Mucosa of descending colon (tissue), 3 donors: ENCODE measurements around the gene TMEM255B. TPM values are rescaled to one million over a fixed set of nuclear protein-coding genes. Genes with fewer than 3 reads are reported as not detected.
"Not testable (repeated sequence)": the region's sequence is repeated elsewhere in the genome, so short reads cannot be mapped to it uniquely, and the experiment has no call there.

Experiments
- ATAC-seq: fragments of 200-7000 bp; cut with Tn5 transposase; one replicate; pipeline ENCODE4 v1.9.1; 2020; ENCODE audit warnings: mild to moderate bottlenecking, moderate library complexity
- DNase-seq, 3 donors: peaks; one replicate each; pipeline ENCODE4 v3.0.0-alpha.2; 2020
- H3K36me3 ChIP-seq: fragments of 200-600 bp; one replicate; pipeline ENCODE4 v1.8.0; 2021; ENCODE audit warnings: low read depth, mild to moderate bottlenecking
- H3K4me1 ChIP-seq: fragments of 200-600 bp; one replicate; pipeline ENCODE4 v1.8.0; 2021; ENCODE audit warnings: low read depth, mild to moderate bottlenecking
- H3K4me3 ChIP-seq: fragments of 200-600 bp; one replicate; pipeline ENCODE4 v1.8.0; 2021; ENCODE audit warnings: mild to moderate bottlenecking
- H3K9me3 ChIP-seq: fragments of 200-600 bp; one replicate; pipeline ENCODE4 v1.8.0; 2021; ENCODE audit warnings: mild to moderate bottlenecking
- CTCF ChIP-seq: fragments of 200-600 bp; IDR thresholded peaks from one replicate; pipeline ENCODE4 v1.8.0; 2022; ENCODE audit warnings: antibody characterized with exemption, mild to moderate bottlenecking
- intact Hi-C, 2 donors: fragments of 100-400 bp; cut with DNase I in 1 of 2; cut with micrococcal nuclease in 1 of 2; formaldehyde crosslinking; loops; one replicate each; pipeline versions ENCODE4 v1.11.0 to v1.11.1; 2022; cut with DNase I, micrococcal nuclease
- long read RNA-seq, 2 donors: library from polyadenylated mRNA; unstranded; transcript quantifications; one replicate each; pipeline ENCODE4 v2.0.0, GENCODE V29; 2019 to 2021
- total RNA-seq, 3 donors: library from RNA; stranded (reverse); fragmentation: NEBNext Ultra II Directional in 2 of 3; extraction: Animal tissue kit (Norgen Biotek cat#: 25700) in 2 of 3; gene quantifications; one replicate each; pipeline versions ENCODE4 v1.2.1 to v1.2.4, GENCODE V29; 2021 to 2023
- donor health status: DM: no; HTN: no; CAD: no; lungs with moderate emphysema.
- donor health status: DM: no; HTN: no; CAD: no.
- donor health status: DM: no; HTN: yes; CAD: no.

Gene TMEM255B
- 1 to 10 TPM; 2.9 to 6.6 (median 6.3) TPM for total RNA-seq
- long read RNA-seq, donor 1, full-length matches to known transcripts = 4 of 9 reads
- long read RNA-seq, donor 1, partial matches to known transcripts = 1 of 9 reads
- long read RNA-seq, donor 1, other reads (novel, unspliced or antisense) = 4 of 9 reads
- long read RNA-seq, donor 2, full-length matches to known transcripts = 2 of 4 reads
- long read RNA-seq, donor 2, partial matches to known transcripts = 0 of 4 reads
- long read RNA-seq, donor 2, other reads (novel, unspliced or antisense) = 2 of 4 reads

- intact Hi-C loops = no loop called here
- H3K9me3 ChIP-seq = no peaks in the 10 kb centered on the region
Measured at GRCh38 chr13:113758651-113759524, at the start of gene TMEM255B. Gene TMEM255B, plus strand, starts transcription at chr13:113759226. Its CDS starts 44 bp downstream, at chr13:113759270.

GRCh38 chr13:113722921-113723320, 36.1 kb upstream of the TMEM255B start:
- Histone ChIP-seq H3K36me3 (no peaks in the 10 kb centered on the region), H3K4me3 (no peak overlapping the region), H3K9me3 (no peaks in the 10 kb centered on the region), H3K4me1 (peaks cover 5% of the 10 kb centered on the region)
- no peak for TF ChIP-seq CTCF
- intact Hi-C loops = no loop called here
- DNase-seq (peak in 1 of 3 donors; percentile 23), ATAC-seq (no peak)

More at GRCh38 chr13:113758651-113759524, at the start of gene TMEM255B:
- H3K4me1 ChIP-seq = peaks cover 6% of the 10 kb centered on the region
- ATAC-seq = peak; percentile 99
- H3K4me3 ChIP-seq = peak within 1 kb of the TSS; percentile 26
- DNase-seq = peak; percentile 88 to 92 (median 89)
- no peak for TF ChIP-seq CTCF
- H3K36me3 ChIP-seq = no peaks in the 10 kb centered on the region

- no peak for DNase-seq
- H3K4me3 ChIP-seq = no peak overlapping the region
- H3K36me3 ChIP-seq = no peaks in the 10 kb centered on the region
- H3K4me1 ChIP-seq = peaks cover 5% of the 10 kb centered on the region
- no peaks in the 10 kb centered on the region for H3K9me3 ChIP-seq
- no peak for TF ChIP-seq CTCF
- intact Hi-C loops = no loop called here
- no peak for ATAC-seq
Measured at GRCh38 chr13:113723410-113724015, 35.5 kb upstream of the TMEM255B start.

GRCh38 chr13:113724016-113724758, 34.8 kb upstream of the TMEM255B start:
- Histone ChIP-seq H3K36me3 (no peaks in the 10 kb centered on the region), H3K4me3 (no peak overlapping the region), H3K4me1 (peaks cover 5% of the 10 kb centered on the region), H3K9me3 (no peaks in the 10 kb centered on the region)
- ATAC-seq = no peak
- intact Hi-C loops = no loop called here
- TF ChIP-seq CTCF = no peak
- peak in 1 of 3 donors; percentile 54 for DNase-seq

- DNase-seq = peak; percentile 81 to 89 (median 88)
- H3K4me1 ChIP-seq = peaks cover 5% of the 10 kb centered on the region
- H3K9me3 ChIP-seq = no peaks in the 10 kb centered on the region
- peak; percentile 72 for TF ChIP-seq CTCF
- H3K36me3 ChIP-seq = no peaks in the 10 kb centered on the region
- intact Hi-C loops = no loop called here
- peak; percentile 97 for ATAC-seq
- H3K4me3 ChIP-seq = no peak overlapping the region
Measured at GRCh38 chr13:113724780-113725315, 34.2 kb upstream of the TMEM255B start.

- ATAC-seq, intact Hi-C loops: not testable (repeated sequence)
- DNase-seq = peak; percentile 55 to 79 (median 64)
Measured at GRCh38 chr13:113725329-113726105, 33.5 kb upstream of the TMEM255B start.

More at GRCh38 chr13:113725329-113726105, 33.5 kb upstream of the TMEM255B start:
- H3K4me3 ChIP-seq, H3K9me3 ChIP-seq, H3K4me1 ChIP-seq, H3K36me3 ChIP-seq: not testable (repeated sequence)
